H1 (cell line): Measurements from ENCODE around the gene CCDC182. TPM values are rescaled to one million over a fixed set of nuclear protein-coding genes. Genes with fewer than 3 reads are reported as not detected.

Experiments used
- BCL11A ChIP-seq, 2 experiments: IDR thresholded peaks; one replicate each; pipeline ENCODE4 v1.6.1; 2011; ENCODE audit warnings: low read depth in 2 of 2, low read length in 2 of 2, mild to moderate bottlenecking in 2 of 2
- CHD2 ChIP-seq: IDR thresholded peaks from 2 replicates; pipeline ENCODE4 v1.6.1; 2012; ENCODE audit warnings: low read length, improper control_type of control experiment
- EZH2 ChIP-seq: fragments of 200-600 bp; sonication (generic); IDR thresholded peaks from 2 replicates; pipeline ENCODE4 v1.7.1; 2012; ENCODE audit warnings: low read depth, mild to moderate bottlenecking, moderate library complexity, low read length, inconsistent platforms; ENCODE audit not compliant: severe bottlenecking
- KDM4A ChIP-seq: IDR thresholded peaks from one replicate; pipeline ENCODE4 v1.7.1; 2012; ENCODE audit warnings: low read depth, mild to moderate bottlenecking, moderate library complexity, low read length, inconsistent platforms; ENCODE audit not compliant: severe bottlenecking
- NANOG ChIP-seq: IDR thresholded peaks from 2 replicates; pipeline ENCODE4 v1.6.1; 2011; ENCODE audit warnings: low read length, low read depth, mild to moderate bottlenecking, inconsistent platforms; ENCODE audit not compliant: insufficient read depth, poor library complexity, severe bottlenecking
- RNF2 ChIP-seq: fragments of 200-900, 300-1000 bp; sonication (generic); IDR thresholded peaks from 2 replicates; pipeline ENCODE4 v1.7.1; 2016; ENCODE audit warnings: borderline replicate concordance, low read depth, mild to moderate bottlenecking, antibody characterized with exemption, low read length; ENCODE audit not compliant: poor library complexity, severe bottlenecking; ENCODE audit errors: missing control alignments
- SIRT6 ChIP-seq: IDR thresholded peaks from one replicate; pipeline ENCODE4 v1.7.1; 2012; ENCODE audit warnings: low read length, inconsistent platforms
- SIX5 ChIP-seq: IDR thresholded peaks from 2 replicates; pipeline ENCODE4 v1.6.1; 2011; ENCODE audit warnings: mild to moderate bottlenecking, low read depth, low read length
- polyA plus RNA-seq, 7 experiments: library from polyadenylated mRNA; depleted of rRNA in 3 of 7; stranded (reverse) in 5 of 7; unstranded in 2 of 7; fragments of >200 nt in 5 of 7; fragments of 200-250 nt in 2 of 7; gene quantifications; 1 replicate in 5 of 7; 2 replicates in 1 of 7; 4 replicates in 1 of 7; pipeline versions ENCODE4 v1.2.1 to v1.2.3, GENCODE V29; 2011 to 2013; ENCODE audit warnings: missing spikeins in 2 of 7, mixed read lengths in 2 of 7
- total RNA-seq: library from RNA; stranded (reverse); fragmentation: NEBNext Ultra II Directional; extraction: Animal tissue kit (Norgen Biotek cat#: 25700); gene quantifications from 2 replicates; pipeline ENCODE4 v1.2.1, GENCODE V29; 2021
- TF ChIP-seq, protein P1 (sequence below): fragments of 300-600 bp; sonication (generic); IDR thresholded peaks from 2 replicates; pipeline ENCODE4 v1.7.1; 2012; ENCODE audit warnings: low read length, moderate library complexity, mild to moderate bottlenecking, inconsistent platforms; ENCODE audit not compliant: insufficient replicate concordance

The CCDC182 gene
- total and polyA plus RNA-seq, 2 of the 8 experiments (the other 6 are each of a cell fraction or from before 2014, with no cell fraction given), result not detected

GRCh38 chr17:57750109-57750871, 5.2 kb upstream of the CCDC182 start (continued):
- no peak for TF ChIP-seq KDM4A
- no peak for TF ChIP-seq CHD2
- no peak for TF ChIP-seq EZH2
- no peak for TF ChIP-seq RNF2
- TF ChIP-seq NANOG, result no peak
- TF ChIP-seq, protein P1, sequence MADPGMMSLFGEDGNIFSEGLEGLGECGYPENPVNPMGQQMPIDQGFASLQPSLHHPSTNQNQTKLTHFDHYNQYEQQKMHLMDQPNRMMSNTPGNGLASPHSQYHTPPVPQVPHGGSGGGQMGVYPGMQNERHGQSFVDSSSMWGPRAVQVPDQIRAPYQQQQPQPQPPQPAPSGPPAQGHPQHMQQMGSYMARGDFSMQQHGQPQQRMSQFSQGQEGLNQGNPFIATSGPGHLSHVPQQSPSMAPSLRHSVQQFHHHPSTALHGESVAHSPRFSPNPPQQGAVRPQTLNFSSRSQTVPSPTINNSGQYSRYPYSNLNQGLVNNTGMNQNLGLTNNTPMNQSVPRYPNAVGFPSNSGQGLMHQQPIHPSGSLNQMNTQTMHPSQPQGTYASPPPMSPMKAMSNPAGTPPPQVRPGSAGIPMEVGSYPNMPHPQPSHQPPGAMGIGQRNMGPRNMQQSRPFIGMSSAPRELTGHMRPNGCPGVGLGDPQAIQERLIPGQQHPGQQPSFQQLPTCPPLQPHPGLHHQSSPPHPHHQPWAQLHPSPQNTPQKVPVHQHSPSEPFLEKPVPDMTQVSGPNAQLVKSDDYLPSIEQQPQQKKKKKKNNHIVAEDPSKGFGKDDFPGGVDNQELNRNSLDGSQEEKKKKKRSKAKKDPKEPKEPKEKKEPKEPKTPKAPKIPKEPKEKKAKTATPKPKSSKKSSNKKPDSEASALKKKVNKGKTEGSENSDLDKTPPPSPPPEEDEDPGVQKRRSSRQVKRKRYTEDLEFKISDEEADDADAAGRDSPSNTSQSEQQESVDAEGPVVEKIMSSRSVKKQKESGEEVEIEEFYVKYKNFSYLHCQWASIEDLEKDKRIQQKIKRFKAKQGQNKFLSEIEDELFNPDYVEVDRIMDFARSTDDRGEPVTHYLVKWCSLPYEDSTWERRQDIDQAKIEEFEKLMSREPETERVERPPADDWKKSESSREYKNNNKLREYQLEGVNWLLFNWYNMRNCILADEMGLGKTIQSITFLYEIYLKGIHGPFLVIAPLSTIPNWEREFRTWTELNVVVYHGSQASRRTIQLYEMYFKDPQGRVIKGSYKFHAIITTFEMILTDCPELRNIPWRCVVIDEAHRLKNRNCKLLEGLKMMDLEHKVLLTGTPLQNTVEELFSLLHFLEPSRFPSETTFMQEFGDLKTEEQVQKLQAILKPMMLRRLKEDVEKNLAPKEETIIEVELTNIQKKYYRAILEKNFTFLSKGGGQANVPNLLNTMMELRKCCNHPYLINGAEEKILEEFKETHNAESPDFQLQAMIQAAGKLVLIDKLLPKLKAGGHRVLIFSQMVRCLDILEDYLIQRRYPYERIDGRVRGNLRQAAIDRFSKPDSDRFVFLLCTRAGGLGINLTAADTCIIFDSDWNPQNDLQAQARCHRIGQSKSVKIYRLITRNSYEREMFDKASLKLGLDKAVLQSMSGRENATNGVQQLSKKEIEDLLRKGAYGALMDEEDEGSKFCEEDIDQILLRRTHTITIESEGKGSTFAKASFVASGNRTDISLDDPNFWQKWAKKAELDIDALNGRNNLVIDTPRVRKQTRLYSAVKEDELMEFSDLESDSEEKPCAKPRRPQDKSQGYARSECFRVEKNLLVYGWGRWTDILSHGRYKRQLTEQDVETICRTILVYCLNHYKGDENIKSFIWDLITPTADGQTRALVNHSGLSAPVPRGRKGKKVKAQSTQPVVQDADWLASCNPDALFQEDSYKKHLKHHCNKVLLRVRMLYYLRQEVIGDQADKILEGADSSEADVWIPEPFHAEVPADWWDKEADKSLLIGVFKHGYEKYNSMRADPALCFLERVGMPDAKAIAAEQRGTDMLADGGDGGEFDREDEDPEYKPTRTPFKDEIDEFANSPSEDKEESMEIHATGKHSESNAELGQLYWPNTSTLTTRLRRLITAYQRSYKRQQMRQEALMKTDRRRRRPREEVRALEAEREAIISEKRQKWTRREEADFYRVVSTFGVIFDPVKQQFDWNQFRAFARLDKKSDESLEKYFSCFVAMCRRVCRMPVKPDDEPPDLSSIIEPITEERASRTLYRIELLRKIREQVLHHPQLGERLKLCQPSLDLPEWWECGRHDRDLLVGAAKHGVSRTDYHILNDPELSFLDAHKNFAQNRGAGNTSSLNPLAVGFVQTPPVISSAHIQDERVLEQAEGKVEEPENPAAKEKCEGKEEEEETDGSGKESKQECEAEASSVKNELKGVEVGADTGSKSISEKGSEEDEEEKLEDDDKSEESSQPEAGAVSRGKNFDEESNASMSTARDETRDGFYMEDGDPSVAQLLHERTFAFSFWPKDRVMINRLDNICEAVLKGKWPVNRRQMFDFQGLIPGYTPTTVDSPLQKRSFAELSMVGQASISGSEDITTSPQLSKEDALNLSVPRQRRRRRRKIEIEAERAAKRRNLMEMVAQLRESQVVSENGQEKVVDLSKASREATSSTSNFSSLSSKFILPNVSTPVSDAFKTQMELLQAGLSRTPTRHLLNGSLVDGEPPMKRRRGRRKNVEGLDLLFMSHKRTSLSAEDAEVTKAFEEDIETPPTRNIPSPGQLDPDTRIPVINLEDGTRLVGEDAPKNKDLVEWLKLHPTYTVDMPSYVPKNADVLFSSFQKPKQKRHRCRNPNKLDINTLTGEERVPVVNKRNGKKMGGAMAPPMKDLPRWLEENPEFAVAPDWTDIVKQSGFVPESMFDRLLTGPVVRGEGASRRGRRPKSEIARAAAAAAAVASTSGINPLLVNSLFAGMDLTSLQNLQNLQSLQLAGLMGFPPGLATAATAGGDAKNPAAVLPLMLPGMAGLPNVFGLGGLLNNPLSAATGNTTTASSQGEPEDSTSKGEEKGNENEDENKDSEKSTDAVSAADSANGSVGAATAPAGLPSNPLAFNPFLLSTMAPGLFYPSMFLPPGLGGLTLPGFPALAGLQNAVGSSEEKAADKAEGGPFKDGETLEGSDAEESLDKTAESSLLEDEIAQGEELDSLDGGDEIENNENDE, result no peak
- no peak for TF ChIP-seq BCL11A (IDR thresholded peaks at IDR 0.05; ENCODE audit: low read depth in 2 of 2, low read length in 2 of 2)
- no peak for TF ChIP-seq SIRT6
- no peak for TF ChIP-seq SIX5
